Stomach (tissue), 4 donors: ENCODE measurements around the gene GRIN3A.

Experiments used
- CTCF ChIP-seq, 7 experiments: fragments of 450-650 bp in 4 of 7; fragments of 200-600 bp in 3 of 7; sonication (generic) in 3 of 7; IDR thresholded peaks; one replicate each; pipeline ENCODE4 v1.5.1; 2016 to 2019; ENCODE audit warnings: antibody characterized with exemption in 7 of 7, control low read depth in 2 of 7, mild to moderate bottlenecking in 1 of 7
- EP300 ChIP-seq: sonication (generic); formaldehyde crosslinking; IDR thresholded peaks from one replicate; pipeline ENCODE4 v1.6.1; 2017; ENCODE audit warnings: antibody characterized with exemption
- POLR2A ChIP-seq, 4 donors: fragments of 450-650 bp; IDR thresholded peaks; one replicate each; pipeline ENCODE4 v1.6.1; 2016; ENCODE audit warnings: antibody characterized with exemption in 4 of 4, control low read depth in 2 of 4, mild to moderate bottlenecking in 1 of 4, moderate library complexity in 1 of 4

- TF ChIP-seq POLR2A (IDR thresholded peaks at IDR 0.05), result no peak
- no peak for TF ChIP-seq CTCF (IDR thresholded peaks at IDR 0.05)
- TF ChIP-seq EP300, result no peak
Observed at GRCh38 chr9:101590901-101591300, 147.5 kb downstream of the GRIN3A start.
